Aortic smooth muscle cell (primary cell): ENCODE results near the gene OR11A1. TPM values are rescaled to one million over a fixed set of nuclear protein-coding genes. Genes with fewer than 3 reads are reported as not detected.

ENCODE experiments used
- total RNA-seq: library from RNA; depleted of rRNA; stranded (reverse); fragments of >200 nt; gene quantifications from 2 replicates; pipeline ENCODE4 v1.2.3, GENCODE V29; 2014

The OR11A1 gene
- not detected in 2 replicates for total RNA-seq

GRCh38 chr6:29456971-29457370, at the start of gene OR11A1, which contains the start of gene OR2H1:
Gene OR11A1, minus strand, starts transcription at chr6:29457071. Its CDS starts 29,430 bp downstream, at chr6:29427641.
Gene OR2H1, plus strand, starts transcription at chr6:29457155. Its CDS starts 4,615 bp downstream, at chr6:29461770.

GRCh38 chr6:29487660-29488059, 30.8 kb upstream of the OR11A1 start, which contains the start of gene MAS1L:
Gene MAS1L, minus strand, starts transcription at chr6:29487956. Its CDS starts 54 bp downstream, at chr6:29487902.

GRCh38 chr6:29439006-29439405, 17.9 kb downstream of the OR11A1 start, which contains the start of gene OR10C1:
Gene OR10C1, plus strand, starts transcription at chr6:29439306. Its CDS starts 710 bp downstream, at chr6:29440016.

GRCh38 chr6:29414588-29414987, 42.3 kb downstream of the OR11A1 start, which contains the start of gene OR12D1:
Gene OR12D1, plus strand, starts transcription at chr6:29414928.

GRCh38 chr6:29395331-29395730, 61.5 kb downstream of the OR11A1 start, which contains the start of gene OR12D2:
Gene OR12D2, plus strand, starts transcription at chr6:29395631. Its CDS starts 1,069 bp downstream, at chr6:29396700.

Other genes with a start within 250 kb of the OR11A1 start
- not detected in 2 replicates for gene OR14J1, start 155.4 kb downstream of the OR11A1 start, total RNA-seq
- not detected in 2 replicates for gene OR5V1, start 88.2 kb downstream of the OR11A1 start, total RNA-seq
- gene OR12D3, start 81.8 kb downstream of the OR11A1 start, total RNA-seq: not detected in 2 replicates
- gene OR12D2, start 61.4 kb downstream of the OR11A1 start, total RNA-seq: not detected in 2 replicates
- not detected in 2 replicates for gene OR12D1, start 42.1 kb downstream of the OR11A1 start, total RNA-seq
- not detected in 2 replicates for gene OR10C1, start 17.8 kb downstream of the OR11A1 start, total RNA-seq
- not detected in 2 replicates for gene OR2H1, start 84 bp upstream of the OR11A1 start, total RNA-seq
- gene MAS1L, start 30.9 kb upstream of the OR11A1 start, total RNA-seq: not detected in 2 replicates
- gene UBD, start 102.7 kb upstream of the OR11A1 start, total RNA-seq: not detected in 2 replicates
- gene OR2H2, start 128.1 kb upstream of the OR11A1 start, total RNA-seq: not detected in 2 replicates
- gene GABBR1, start 176.1 kb upstream of the OR11A1 start, total RNA-seq: 10.3 and 11.4 TPM in 2 replicates
- gene MOG, start 200.0 kb upstream of the OR11A1 start, total RNA-seq: not detected in 2 replicates
- 0.13 TPM in 1 of 2 replicates, not detected in the other for gene ZFP57, start 224.1 kb upstream of the OR11A1 start, total RNA-seq